HUES6 (cell line): ENCODE results near the gene PAIP2.
"Not testable (repeated sequence)": the region's sequence is repeated elsewhere in the genome, so short reads cannot be mapped to it uniquely, and the experiment has no call there.

Experiments
- H3K27ac ChIP-seq: 2 replicates; pipeline ENCODE4 v1.7.0; 2013; ENCODE audit warnings: low read depth, mild to moderate bottlenecking, low read length, inconsistent platforms
- H3K27me3 ChIP-seq: 2 replicates; pipeline ENCODE4 v1.6.1; 2013; ENCODE audit warnings: low read length; ENCODE audit not compliant: control insufficient read depth, insufficient read depth
- H3K36me3 ChIP-seq: 2 replicates; pipeline ENCODE4 v1.6.1; 2013; ENCODE audit warnings: low read length; ENCODE audit not compliant: control insufficient read depth, insufficient read depth
- H3K4me1 ChIP-seq: 2 replicates; pipeline ENCODE4 v1.6.1; 2013; ENCODE audit warnings: low read length; ENCODE audit not compliant: control insufficient read depth, insufficient read depth
- H3K4me3 ChIP-seq: 2 replicates; pipeline ENCODE4 v1.5.1; 2013; ENCODE audit warnings: low read depth, low read length
- H3K9ac ChIP-seq: one replicate; pipeline ENCODE4 v1.6.1; 2013; ENCODE audit warnings: mild to moderate bottlenecking, low read length
- H3K9me3 ChIP-seq: 2 replicates; pipeline ENCODE4 v1.6.1; 2013; ENCODE audit warnings: low read depth, low read length; ENCODE audit not compliant: control insufficient read depth, insufficient read depth

The PAIP2 gene

DNA sequence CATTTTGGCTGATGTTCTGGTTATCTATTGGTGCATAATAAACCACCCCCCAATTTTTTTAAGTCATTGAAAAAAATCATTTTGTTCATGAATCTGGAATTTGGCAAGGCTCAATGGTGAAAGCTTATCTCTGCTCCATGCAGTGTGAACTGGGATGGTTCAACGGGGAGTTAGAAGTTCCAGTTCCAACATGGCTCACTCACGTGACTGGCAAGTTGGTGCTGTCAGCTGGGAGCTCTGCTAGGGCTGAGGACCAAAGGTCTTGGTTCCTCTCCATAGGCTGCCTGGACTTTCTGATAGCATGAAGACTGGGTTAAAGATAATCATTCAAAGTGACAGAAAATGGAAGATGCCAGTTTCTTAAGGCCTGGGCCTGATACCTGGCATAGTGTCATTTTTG, 65.3 kb downstream of the PAIP2 start:
- Histone ChIP-seq H3K4me3 (no peak overlapping the region), H3K9ac (no peak overlapping the region), H3K9me3 (no peaks in the 10 kb centered on the region), H3K36me3 (no peaks in the 10 kb centered on the region), H3K27ac (no peak overlapping the region), H3K27me3 (no peaks in the 10 kb centered on the region), H3K4me1 (peaks cover 14% of the 10 kb centered on the region)

DNA sequence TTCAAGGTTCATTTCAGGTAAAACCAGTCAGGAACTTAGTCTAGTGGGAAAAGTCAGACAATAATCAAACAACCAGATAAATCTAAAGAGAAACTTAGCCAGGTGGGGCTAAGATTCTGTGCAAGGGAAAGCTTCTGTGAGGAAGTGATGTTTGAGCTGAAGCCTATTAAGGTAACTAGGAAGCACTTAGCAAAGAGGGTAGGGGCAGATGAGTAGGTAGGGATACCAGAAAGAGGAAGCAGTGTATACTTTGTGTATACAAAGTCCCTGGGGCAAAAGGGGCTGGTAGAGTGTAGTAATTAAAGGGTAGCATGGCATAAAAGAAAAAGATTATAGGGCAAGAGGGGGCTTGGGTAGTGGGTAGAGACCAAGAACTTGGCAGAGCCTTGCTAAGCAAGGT, 65.9 kb downstream of the PAIP2 start:
- Histone ChIP-seq H3K36me3 (no peaks in the 10 kb centered on the region), H3K27me3 (no peaks in the 10 kb centered on the region), H3K9me3 (no peaks in the 10 kb centered on the region), H3K9ac (no peak overlapping the region), H3K4me3 (no peak overlapping the region), H3K4me1 (peaks cover 14% of the 10 kb centered on the region), H3K27ac (no peak overlapping the region)

DNA sequence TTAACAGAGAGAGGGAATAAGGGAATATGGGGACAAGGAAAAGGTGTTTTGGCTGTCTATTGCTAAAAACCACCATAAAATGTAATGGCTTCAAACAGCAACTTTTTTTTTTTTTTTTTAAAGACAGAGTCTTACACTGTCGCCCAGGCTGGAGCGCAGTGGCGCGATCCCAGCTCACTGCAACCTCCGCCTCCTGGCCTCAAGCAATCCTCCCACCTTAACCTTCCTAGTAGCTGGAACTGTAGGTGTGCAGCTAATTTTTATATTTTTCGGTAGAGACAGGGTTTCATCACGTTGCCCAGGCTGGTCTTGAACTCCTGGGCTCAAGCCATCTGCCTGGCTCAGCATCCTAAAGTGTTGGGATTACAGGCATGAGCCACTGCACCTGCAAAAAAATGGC, 66.5 kb downstream of the PAIP2 start:
- H3K4me1 ChIP-seq = peaks cover 11% of the 10 kb centered on the region
- H3K4me3 ChIP-seq = no peak overlapping the region
- H3K36me3 ChIP-seq = no peaks in the 10 kb centered on the region
- H3K9ac ChIP-seq = no peak overlapping the region
- H3K9me3 ChIP-seq = no peaks in the 10 kb centered on the region
- H3K27me3 ChIP-seq = no peaks in the 10 kb centered on the region
- no peak overlapping the region for H3K27ac ChIP-seq

DNA sequence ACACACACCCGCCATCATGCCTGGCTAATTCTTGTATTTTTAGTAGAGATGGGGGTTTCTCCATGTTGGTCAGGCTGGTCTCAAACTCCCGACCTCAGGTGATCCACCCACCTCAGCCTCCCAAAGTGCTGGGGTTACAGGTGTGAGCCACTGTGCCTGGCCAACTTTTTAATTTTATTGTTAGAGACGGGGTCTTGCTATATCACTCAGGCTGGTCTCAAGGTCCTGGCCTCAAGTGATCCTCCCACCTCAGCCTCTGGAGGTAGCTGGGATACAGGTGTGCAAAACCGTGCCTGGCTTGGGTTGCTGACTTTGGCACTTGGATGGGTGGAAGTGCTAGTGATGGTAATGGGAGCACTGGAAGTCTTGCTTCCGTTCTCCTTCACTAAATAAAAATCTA, 67.5 kb downstream of the PAIP2 start:
- not testable (repeated sequence) for H3K9me3 ChIP-seq, H3K36me3 ChIP-seq, H3K27me3 ChIP-seq, H3K9ac ChIP-seq, H3K4me3 ChIP-seq, H3K4me1 ChIP-seq, H3K27ac ChIP-seq

DNA sequence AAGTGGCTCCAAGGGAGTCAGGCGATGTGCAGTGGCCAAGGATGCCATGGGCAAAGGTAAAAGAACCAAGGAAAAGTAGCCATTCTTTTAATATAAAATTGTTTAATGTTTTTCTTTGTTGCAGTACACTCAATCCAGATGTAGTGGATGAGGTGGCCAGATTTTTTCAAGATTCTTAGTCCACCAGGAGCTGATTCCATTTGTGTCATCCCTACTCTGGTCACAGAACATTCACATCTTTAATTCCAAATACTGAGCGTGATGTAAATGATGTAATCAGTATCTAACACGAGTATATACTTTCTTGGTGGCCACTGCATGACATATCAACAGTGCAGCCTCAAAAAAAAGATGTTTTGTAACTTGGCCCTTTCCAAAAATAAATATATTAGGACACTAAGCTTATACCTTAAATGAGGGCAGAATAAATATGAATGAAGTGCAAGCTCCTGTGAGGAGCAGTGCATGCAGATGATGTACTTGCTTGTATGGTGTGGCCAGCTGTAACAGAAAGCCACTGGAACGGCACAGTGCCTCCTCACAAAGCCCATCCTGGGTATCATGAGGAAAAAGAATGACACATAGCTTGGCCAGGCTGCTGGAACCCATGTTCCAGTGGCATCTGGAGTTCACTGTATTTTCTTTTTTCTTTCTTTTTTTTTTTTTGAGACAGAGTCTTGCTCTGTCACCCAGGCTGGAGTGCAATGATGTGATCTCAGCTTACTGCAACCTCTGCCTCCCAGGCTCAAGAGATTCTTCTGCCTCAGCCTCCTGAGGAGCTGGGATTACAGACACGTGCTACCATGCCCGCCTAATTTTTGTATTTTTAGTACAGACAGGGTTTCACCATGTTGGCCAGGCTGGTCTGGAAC, 68.7 kb downstream of the PAIP2 start:
- Histone ChIP-seq H3K36me3 (peaks cover 4% of the 10 kb centered on the region), H3K9ac (no peak overlapping the region), H3K4me1 (no peaks in the 10 kb centered on the region), H3K27me3 (no peaks in the 10 kb centered on the region), H3K4me3 (no peak overlapping the region), H3K27ac (no peak overlapping the region), H3K9me3 (no peaks in the 10 kb centered on the region)

DNA sequence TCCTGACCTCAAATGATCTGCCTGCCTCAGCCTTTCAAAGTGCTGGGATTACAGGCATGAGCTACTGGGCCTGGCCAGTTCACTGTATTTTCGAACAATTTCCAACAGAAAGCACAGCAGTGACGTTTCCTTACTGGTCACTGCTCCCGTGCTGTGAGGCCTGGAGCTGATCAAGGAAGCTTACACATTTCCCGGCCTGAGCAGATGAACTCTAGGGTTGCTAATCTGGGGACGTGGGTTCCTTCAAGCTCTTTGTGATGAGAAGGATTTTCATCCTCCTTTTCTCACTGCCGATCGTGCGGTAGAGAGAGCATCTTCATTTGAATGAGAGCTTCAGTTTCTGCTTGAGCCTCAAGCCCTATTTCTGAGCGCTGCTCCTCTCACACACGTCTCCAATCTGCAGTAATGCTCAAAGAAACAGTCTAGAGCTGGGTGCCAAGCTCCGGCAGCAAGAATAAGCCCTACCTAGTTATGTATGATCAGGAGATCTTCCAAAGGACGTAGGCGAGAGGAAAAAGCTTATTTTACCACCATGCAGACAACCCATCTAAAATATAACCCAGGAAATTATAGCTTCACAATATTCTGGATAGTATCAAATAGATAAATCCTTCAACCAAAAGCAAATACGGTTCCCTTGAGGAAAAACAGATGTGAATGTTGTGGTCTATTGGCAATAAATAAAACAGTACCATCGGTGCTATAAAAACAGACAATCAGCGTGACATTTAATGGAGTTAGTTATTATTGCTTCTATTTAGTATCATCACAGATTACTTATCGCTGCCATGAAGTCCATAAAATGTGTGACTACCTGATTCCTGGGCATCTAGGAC, 69.6 kb downstream of the PAIP2 start:
- peaks cover 4% of the 10 kb centered on the region for H3K36me3 ChIP-seq
- no peaks in the 10 kb centered on the region for H3K9me3 ChIP-seq
- H3K9ac ChIP-seq = no peak overlapping the region
- H3K27ac ChIP-seq = no peak overlapping the region
- H3K27me3 ChIP-seq = no peaks in the 10 kb centered on the region
- H3K4me1 ChIP-seq = no peaks in the 10 kb centered on the region
- no peak overlapping the region for H3K4me3 ChIP-seq

DNA sequence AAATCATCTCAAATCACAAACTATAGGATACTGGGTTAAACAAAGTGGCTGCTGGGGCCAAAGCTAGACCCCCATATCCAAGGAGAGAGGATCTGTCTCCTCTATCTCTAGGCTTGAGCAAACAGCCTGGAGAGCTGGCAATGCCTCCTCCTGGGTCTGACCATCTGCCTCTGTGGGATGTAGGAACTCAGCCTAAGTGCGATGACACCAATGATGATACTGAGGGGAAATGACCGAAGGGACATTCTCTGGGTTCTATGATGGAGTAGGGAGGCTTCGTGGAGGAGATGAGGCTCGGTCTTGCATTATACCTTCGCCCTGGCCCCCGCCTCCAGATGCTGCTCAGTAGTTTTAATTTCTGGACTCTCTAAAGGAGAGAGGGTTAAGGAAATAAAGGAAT, 71.5 kb downstream of the PAIP2 start:
- no peak overlapping the region for H3K27ac ChIP-seq

DNA sequence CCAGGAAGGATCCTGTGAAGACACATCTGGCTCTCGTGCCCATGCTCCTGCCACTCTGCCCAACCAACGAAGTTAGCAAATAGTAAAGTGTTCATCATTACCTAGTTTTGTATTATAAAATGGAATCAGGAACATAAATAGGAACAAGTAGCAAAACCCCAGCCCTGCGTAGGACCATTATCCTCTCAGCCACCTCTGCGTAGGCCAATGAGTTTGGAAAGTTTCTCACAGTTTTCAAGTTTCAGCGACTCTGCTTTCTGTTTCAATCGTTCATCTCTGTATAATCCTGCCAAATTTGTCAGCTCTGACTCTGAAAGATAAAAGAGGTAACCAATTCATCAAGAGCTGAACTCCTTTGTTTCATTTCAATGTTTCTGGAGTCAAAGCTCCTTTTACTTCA, 72.3 kb downstream of the PAIP2 start:
- Histone ChIP-seq H3K36me3 (peaks cover 9% of the 10 kb centered on the region), H3K27ac (no peak overlapping the region), H3K9me3 (no peaks in the 10 kb centered on the region), H3K4me1 (no peaks in the 10 kb centered on the region), H3K4me3 (no peak overlapping the region), H3K9ac (no peak overlapping the region), H3K27me3 (no peaks in the 10 kb centered on the region)

More for the DNA sequence above, 71.5 kb downstream of the PAIP2 start:
- no peaks in the 10 kb centered on the region for H3K4me1 ChIP-seq
- H3K9me3 ChIP-seq = no peaks in the 10 kb centered on the region
- no peak overlapping the region for H3K4me3 ChIP-seq
- H3K36me3 ChIP-seq = peaks cover 9% of the 10 kb centered on the region
- no peak overlapping the region for H3K9ac ChIP-seq
- no peaks in the 10 kb centered on the region for H3K27me3 ChIP-seq

DNA sequence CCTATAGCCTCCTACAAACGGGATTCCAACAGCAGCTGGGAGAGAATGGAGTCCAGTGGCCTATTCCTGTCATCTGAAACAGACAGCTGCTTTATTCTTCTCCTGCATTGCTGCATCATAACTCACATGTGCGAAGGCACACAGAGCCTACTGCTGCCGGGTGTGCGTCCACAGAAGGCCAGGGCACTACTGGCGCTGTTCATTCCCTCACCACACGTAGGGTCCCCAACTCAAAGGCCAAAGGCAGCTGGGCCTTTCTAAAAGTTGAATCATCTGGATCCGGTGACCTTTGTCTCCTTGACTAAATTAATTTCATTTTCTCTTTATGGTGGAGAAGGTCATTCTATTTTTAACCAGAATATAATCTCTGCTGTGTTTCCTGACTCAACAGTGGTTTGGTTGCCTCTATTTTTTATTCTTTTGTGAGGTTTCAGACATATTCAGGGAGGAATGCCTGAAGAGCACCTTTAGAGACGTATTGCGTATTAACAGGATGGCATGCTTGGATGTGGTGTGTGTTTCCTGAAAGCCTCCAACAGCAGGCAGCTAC, 73.0 kb downstream of the PAIP2 start:
- Histone ChIP-seq H3K9me3 (no peaks in the 10 kb centered on the region), H3K9ac (no peak overlapping the region), H3K36me3 (peaks cover 16% of the 10 kb centered on the region), H3K4me1 (peaks cover 3% of the 10 kb centered on the region; the same call in 1 of the 2 replicates), H3K4me3 (no peak overlapping the region), H3K27ac (no peak overlapping the region), H3K27me3 (no peaks in the 10 kb centered on the region)

DNA sequence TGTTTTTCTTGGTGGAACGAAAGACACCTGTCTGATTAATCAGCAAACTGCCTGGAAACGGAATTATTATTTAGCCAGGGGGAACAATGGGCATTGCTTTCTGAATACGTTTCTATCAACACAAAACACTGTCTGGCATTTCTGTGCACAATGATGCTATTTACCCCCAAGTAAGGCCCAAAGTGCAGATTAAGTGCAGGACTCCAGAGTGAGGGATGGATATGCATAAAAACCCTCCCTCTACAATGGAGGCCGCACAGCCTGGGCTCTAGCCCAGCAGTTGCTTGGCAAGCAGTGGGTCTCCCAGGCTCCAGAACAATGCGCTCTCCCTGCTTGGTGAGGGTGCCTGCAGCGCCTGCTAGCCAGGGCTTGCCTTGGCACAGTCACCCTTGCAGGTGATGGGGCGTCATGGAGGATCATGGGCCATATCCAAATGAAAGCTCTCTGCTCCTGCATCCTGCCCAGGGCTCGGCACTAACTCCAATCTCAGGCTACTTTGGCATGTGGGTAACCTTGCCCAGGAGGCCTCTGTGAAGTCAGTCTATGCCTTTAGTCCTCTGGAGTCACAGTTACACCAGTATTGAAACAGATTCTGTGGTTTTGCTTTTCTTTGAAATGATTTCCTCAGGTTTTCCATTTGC, 73.7 kb downstream of the PAIP2 start:
- Histone ChIP-seq H3K27ac (no peak overlapping the region), H3K9ac (no peak overlapping the region)

More for the DNA sequence above, 73.7 kb downstream of the PAIP2 start:
- Histone ChIP-seq H3K27me3 (no peaks in the 10 kb centered on the region), H3K9me3 (no peaks in the 10 kb centered on the region), H3K36me3 (peaks cover 19% of the 10 kb centered on the region), H3K4me3 (no peak overlapping the region), H3K4me1 (peaks cover 4% of the 10 kb centered on the region; the same call in 1 of the 2 replicates)
